ENCODE measurements around the gene SH3BP4. TPM values are rescaled to one million over a fixed set of nuclear protein-coding genes. Genes with fewer than 3 reads are reported as not detected.

SH3BP4 gene
- total and polyA plus RNA-seq, 2 of the 13 experiments (the other 11 are each of a cell fraction or from before 2014, with no cell fraction given): 34.6 to 99.1 TPM

- no peak for TF ChIP-seq ZHX2 (IDR thresholded peaks at IDR 0.05; ENCODE audit: low read depth)
- no peak for TF ChIP-seq ZHX2 (CRISPR knock-in tag; IDR thresholded peaks at IDR 0.05; ENCODE audit: borderline replicate concordance)
- no peak for TF ChIP-seq SETDB1 (CRISPR knock-in tag; IDR thresholded peaks at IDR 0.05; ENCODE audit: borderline replicate concordance)
- no peak for TF ChIP-seq MAFG (CRISPR knock-in tag; IDR thresholded peaks at IDR 0.05)
- TF ChIP-seq ATF7-NPFF (CRISPR knock-in tag; IDR thresholded peaks at IDR 0.05; ENCODE audit: low read depth): no peak; the same call in 1 of the 2 replicates
- TF ChIP-seq CHD4 (IDR thresholded peaks at IDR 0.05; ENCODE audit: borderline replicate concordance, low read length): no peak
- TF ChIP-seq RNF219 (CRISPR knock-in tag; IDR thresholded peaks at IDR 0.05): no peak
- TF ChIP-seq ZNF878 (CRISPR knock-in tag; IDR thresholded peaks at IDR 0.05): no peak
- no peak for TF ChIP-seq EED (CRISPR knock-in tag; IDR thresholded peaks at IDR 0.05)
- no peak for TF ChIP-seq LBX2 (CRISPR knock-in tag; IDR thresholded peaks at IDR 0.05; ENCODE audit: borderline replicate concordance)
- TF ChIP-seq ZNF501 (CRISPR knock-in tag; IDR thresholded peaks at IDR 0.05): no peak
- no peak for TF ChIP-seq MAFK (conservative IDR thresholded peaks at IDR 0.05 in 1 of 2, IDR thresholded peaks at IDR 0.05 in 1 of 2; ENCODE audit: low read length in 2 of 2)
- peak; percentile 24; the same call in 1 of the 2 replicates for TF ChIP-seq MAX (IDR thresholded peaks at IDR 0.05)
- no peak for TF ChIP-seq PAF1 (CRISPR knock-in tag; IDR thresholded peaks at IDR 0.05)
- TF ChIP-seq EZH2 (conservative IDR thresholded peaks at IDR 0.05; ENCODE audit: low read depth, low read length): no peak
- no peak for TF ChIP-seq PHF20 (CRISPR knock-in tag; IDR thresholded peaks at IDR 0.05)
- 0 out of 2 replicates have a peak, but pooled peaks have one; percentile 31 for TF ChIP-seq ARHGAP35 (CRISPR knock-in tag; IDR thresholded peaks at IDR 0.05; ENCODE audit: borderline replicate concordance)
- 0 out of 2 replicates have a peak, but pooled peaks have one; percentile 6 for TF ChIP-seq ZNF691 (CRISPR knock-in tag; IDR thresholded peaks at IDR 0.05; ENCODE audit: borderline replicate concordance, low read depth)
- TF ChIP-seq THAP7 (CRISPR knock-in tag; IDR thresholded peaks at IDR 0.05): no peak
Observed at GRCh38 chr2:234978466-234979203, 26.8 kb downstream of the SH3BP4 start (continued).

Measured in HepG2 (cell line).